ENCODE results near the gene FGFR3. TPM values are rescaled to one million over a fixed set of nuclear protein-coding genes. Genes with fewer than 3 reads are reported as not detected.

FGFR3 gene
- total RNA-seq, 3 donors from 2014 or later, result 25.5 to 79.1 (median 31.2) TPM

- no peak overlapping the region for H3K4me3 ChIP-seq
- ATAC-seq, result no peak
- H3K36me3 ChIP-seq (ENCODE audit: low read depth), result no peaks in the 10 kb centered on the region
- no peak for DNase-seq
- H3K4me1 ChIP-seq (ENCODE audit: low read depth), result peaks cover 5% of the 10 kb centered on the region
- TF ChIP-seq CTCF (IDR thresholded peaks at IDR 0.05), result no peak
- no peaks in the 10 kb centered on the region for H3K9me3 ChIP-seq
- intact Hi-C loops (cut with DNase I, micrococcal nuclease), result loop anchor here in 1 of 2 donors (10.0 kb wide), 1 partner anchor 47 kb away; no protein-coding TSS in a partner anchor
These were observed 8.3 kb downstream of the FGFR3 start for GRCh38 chr4:1801286-1801958.

- H3K36me3 ChIP-seq (ENCODE audit: low read depth), result no peaks in the 10 kb centered on the region
- no peak overlapping the region for H3K4me3 ChIP-seq
- DNase-seq, result peak in 1 of 3 donors; percentile 40
- no peaks in the 10 kb centered on the region for H3K4me1 ChIP-seq (ENCODE audit: low read depth)
- TF ChIP-seq CTCF (IDR thresholded peaks at IDR 0.05), result no peak
- intact Hi-C loops (cut with DNase I, micrococcal nuclease), result loop anchor here in 1 of 2 donors (10.0 kb wide), 1 partner anchor 47 kb away; no protein-coding TSS in a partner anchor
- ATAC-seq, result no peak
- H3K9me3 ChIP-seq, result no peaks in the 10 kb centered on the region
These were observed 9.1 kb downstream of the FGFR3 start for GRCh38 chr4:1802151-1802715.

DNA sequence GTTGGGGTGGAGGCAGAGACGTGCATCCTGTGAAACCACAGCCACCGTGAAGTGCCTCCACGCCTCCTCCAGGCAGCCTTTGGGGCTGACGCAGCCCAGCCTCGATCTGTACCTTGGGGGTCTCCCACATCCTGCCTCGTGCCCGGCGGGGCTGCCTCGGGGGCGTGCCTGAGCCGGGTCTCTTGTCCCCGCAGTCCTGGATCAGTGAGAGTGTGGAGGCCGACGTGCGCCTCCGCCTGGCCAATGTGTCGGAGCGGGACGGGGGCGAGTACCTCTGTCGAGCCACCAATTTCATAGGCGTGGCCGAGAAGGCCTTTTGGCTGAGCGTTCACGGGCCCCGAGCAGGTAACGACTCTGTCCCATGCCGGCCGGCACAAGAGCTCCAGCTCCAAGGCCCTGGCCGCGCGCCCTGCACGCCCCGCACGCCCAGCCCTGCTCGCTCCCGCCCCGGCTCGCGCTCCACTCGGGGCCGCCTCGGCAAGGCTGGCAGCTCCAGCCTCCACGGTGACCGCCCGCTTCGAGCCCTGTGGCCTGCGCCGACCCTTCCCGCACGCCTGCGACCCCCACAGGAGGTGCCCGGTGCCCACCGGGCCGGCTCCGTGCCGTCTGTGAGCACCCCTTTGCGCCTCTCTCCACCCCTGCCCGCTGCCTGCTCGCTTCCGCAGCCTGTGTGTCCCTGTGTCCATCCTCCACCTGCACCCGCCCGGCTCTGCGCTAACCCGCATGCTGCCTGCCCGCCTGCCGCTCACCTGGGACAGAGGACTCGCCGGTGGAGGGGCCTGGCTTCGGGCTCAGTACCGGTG, 9.8 kb downstream of the FGFR3 start:
- no peaks in the 10 kb centered on the region for H3K9me3 ChIP-seq
- H3K4me3 ChIP-seq, result no peak overlapping the region
- ATAC-seq (no peak), DNase-seq (no peak)
- H3K4me1 ChIP-seq (ENCODE audit: low read depth), result no peaks in the 10 kb centered on the region
- no peaks in the 10 kb centered on the region for H3K36me3 ChIP-seq (ENCODE audit: low read depth)
- intact Hi-C loops (cut with DNase I, micrococcal nuclease), result loop anchor here in 1 of 2 donors (10.0 kb wide), 1 partner anchor 48 kb away; no protein-coding TSS in a partner anchor
- TF ChIP-seq CTCF (IDR thresholded peaks at IDR 0.05), result no peak

GRCh38 chr4:1803523-1804423, 10.7 kb downstream of the FGFR3 start:
- Histone ChIP-seq H3K4me3 (no peak overlapping the region), H3K36me3 (ENCODE audit: low read depth) (no peaks in the 10 kb centered on the region), H3K4me1 (ENCODE audit: low read depth) (no peaks in the 10 kb centered on the region), H3K9me3 (no peaks in the 10 kb centered on the region)
- TF ChIP-seq CTCF (IDR thresholded peaks at IDR 0.05), result no peak
- DNase-seq (peak in 1 of 3 donors; percentile 21), ATAC-seq (no peak)
- intact Hi-C loops (cut with DNase I, micrococcal nuclease), result loop anchor here in 1 of 2 donors (10.0 kb wide), 1 partner anchor 49 kb away; no protein-coding TSS in a partner anchor

Data from mucosa of descending colon (tissue), 3 donors.